Measurements from ENCODE around the gene SERAC1.

SERAC1 gene

GRCh38 chr6:158087224-158087867 lies 80.7 kb downstream of the SERAC1 start:
- Histone ChIP-seq H3K9me3 (ENCODE audit: control insufficient read depth in 1 of 2, low read length in 2 of 2) (no peaks in the 10 kb centered on the region), H3K27ac (ENCODE audit: low read length) (no peak overlapping the region), H3K36me3 (ENCODE audit: control insufficient read depth in 1 of 2, insufficient read depth in 2 of 2, low read length in 2 of 2) (peaks cover 23 to 28% of the 10 kb centered on the region in 2 donors), H3K4me3 (ENCODE audit: low read depth in 1 of 2, low read length in 2 of 2) (peak overlapping the region in 1 of 2 donors; percentile 37), H3K27me3 (ENCODE audit: low read depth, low read length) (no peaks in the 10 kb centered on the region), H3K4me1 (ENCODE audit: control insufficient read depth in 1 of 2, insufficient read depth in 2 of 2, low read length in 2 of 2) (peaks cover 0 to 12% of the 10 kb centered on the region in 2 donors)

- Histone ChIP-seq H3K4me3 (ENCODE audit: low read depth in 1 of 2, low read length in 2 of 2) (peak overlapping the region in 1 of 2 donors; percentile 37), H3K4me1 (ENCODE audit: control insufficient read depth in 1 of 2, insufficient read depth in 2 of 2, low read length in 2 of 2) (peaks cover 0 to 12% of the 10 kb centered on the region in 2 donors), H3K27me3 (ENCODE audit: low read depth, low read length) (no peaks in the 10 kb centered on the region), H3K9me3 (ENCODE audit: control insufficient read depth in 1 of 2, low read length in 2 of 2) (no peaks in the 10 kb centered on the region), H3K27ac (ENCODE audit: low read length) (no peak overlapping the region), H3K36me3 (ENCODE audit: control insufficient read depth in 1 of 2, insufficient read depth in 2 of 2, low read length in 2 of 2) (peaks cover 23 to 27% of the 10 kb centered on the region in 2 donors)
These were observed 81.4 kb downstream of the SERAC1 start for GRCh38 chr6:158086504-158087223.

GRCh38 chr6:158086054-158086503 lies 82.0 kb downstream of the SERAC1 start:
- Histone ChIP-seq H3K36me3 (ENCODE audit: control insufficient read depth in 1 of 2, insufficient read depth in 2 of 2, low read length in 2 of 2) (peaks cover 25 to 33% of the 10 kb centered on the region in 2 donors), H3K27ac (ENCODE audit: low read length) (no peak overlapping the region), H3K4me1 (ENCODE audit: control insufficient read depth in 1 of 2, insufficient read depth in 2 of 2, low read length in 2 of 2) (peaks cover 0 to 12% of the 10 kb centered on the region in 2 donors), H3K9me3 (ENCODE audit: control insufficient read depth in 1 of 2, low read length in 2 of 2) (no peaks in the 10 kb centered on the region), H3K27me3 (ENCODE audit: low read depth, low read length) (no peaks in the 10 kb centered on the region), H3K4me3 (ENCODE audit: low read depth in 1 of 2, low read length in 2 of 2) (no peak overlapping the region)

GRCh38 chr6:158085261-158086053 lies 82.6 kb downstream of the SERAC1 start:
- Histone ChIP-seq H3K36me3 (ENCODE audit: control insufficient read depth in 1 of 2, insufficient read depth in 2 of 2, low read length in 2 of 2) (peaks cover 27 to 38% of the 10 kb centered on the region in 2 donors), H3K9me3 (ENCODE audit: control insufficient read depth in 1 of 2, low read length in 2 of 2) (no peaks in the 10 kb centered on the region), H3K27ac (ENCODE audit: low read length) (no peak overlapping the region), H3K4me3 (ENCODE audit: low read depth in 1 of 2, low read length in 2 of 2) (no peak overlapping the region), H3K27me3 (ENCODE audit: low read depth, low read length) (no peaks in the 10 kb centered on the region), H3K4me1 (ENCODE audit: control insufficient read depth in 1 of 2, insufficient read depth in 2 of 2, low read length in 2 of 2) (peaks cover 0 to 12% of the 10 kb centered on the region in 2 donors)

GRCh38 chr6:158083455-158084325 lies 84.4 kb downstream of the SERAC1 start:
- H3K36me3 ChIP-seq (ENCODE audit: control insufficient read depth in 1 of 2, insufficient read depth in 2 of 2, low read length in 2 of 2): peaks cover 27 to 38% of the 10 kb centered on the region in 2 donors

GRCh38 chr6:158081657-158081935 lies 86.5 kb downstream of the SERAC1 start:
- Histone ChIP-seq H3K27ac (ENCODE audit: low read length) (no peak overlapping the region), H3K36me3 (ENCODE audit: control insufficient read depth in 1 of 2, insufficient read depth in 2 of 2, low read length in 2 of 2) (peaks cover 27 to 48% of the 10 kb centered on the region in 2 donors), H3K4me1 (ENCODE audit: control insufficient read depth in 1 of 2, insufficient read depth in 2 of 2, low read length in 2 of 2) (peaks cover 0 to 5% of the 10 kb centered on the region in 2 donors)

More at GRCh38 chr6:158083455-158084325, 84.4 kb downstream of the SERAC1 start:
- H3K4me3 ChIP-seq (ENCODE audit: low read depth in 1 of 2, low read length in 2 of 2): no peak overlapping the region
- H3K4me1 ChIP-seq (ENCODE audit: control insufficient read depth in 1 of 2, insufficient read depth in 2 of 2, low read length in 2 of 2): peaks cover 0 to 12% of the 10 kb centered on the region in 2 donors
- no peaks in the 10 kb centered on the region for H3K9me3 ChIP-seq (ENCODE audit: control insufficient read depth in 1 of 2, low read length in 2 of 2)
- no peaks in the 10 kb centered on the region for H3K27me3 ChIP-seq (ENCODE audit: low read depth, low read length)
- H3K27ac ChIP-seq (ENCODE audit: low read length): no peak overlapping the region

GRCh38 chr6:158080849-158081656 lies 87.0 kb downstream of the SERAC1 start:
- Histone ChIP-seq H3K4me1 (ENCODE audit: control insufficient read depth in 1 of 2, insufficient read depth in 2 of 2, low read length in 2 of 2) (peaks cover 0 to under 1% of the 10 kb centered on the region in 2 donors), H3K27me3 (ENCODE audit: low read depth, low read length) (no peaks in the 10 kb centered on the region), H3K9me3 (ENCODE audit: control insufficient read depth in 1 of 2, low read length in 2 of 2) (no peaks in the 10 kb centered on the region), H3K36me3 (ENCODE audit: control insufficient read depth in 1 of 2, insufficient read depth in 2 of 2, low read length in 2 of 2) (peaks cover 25 to 53% of the 10 kb centered on the region in 2 donors), H3K4me3 (ENCODE audit: low read depth in 1 of 2, low read length in 2 of 2) (no peak overlapping the region), H3K27ac (ENCODE audit: low read length) (no peak overlapping the region)

More at GRCh38 chr6:158081657-158081935, 86.5 kb downstream of the SERAC1 start:
- Histone ChIP-seq H3K4me3 (ENCODE audit: low read depth in 1 of 2, low read length in 2 of 2) (no peak overlapping the region), H3K27me3 (ENCODE audit: low read depth, low read length) (no peaks in the 10 kb centered on the region), H3K9me3 (ENCODE audit: control insufficient read depth in 1 of 2, low read length in 2 of 2) (no peaks in the 10 kb centered on the region)

GRCh38 chr6:158078320-158078719 lies 89.7 kb downstream of the SERAC1 start:
- Histone ChIP-seq H3K9me3 (ENCODE audit: control insufficient read depth in 1 of 2, low read length in 2 of 2) (no peaks in the 10 kb centered on the region), H3K27ac (ENCODE audit: low read length) (no peak overlapping the region), H3K27me3 (ENCODE audit: low read depth, low read length) (no peaks in the 10 kb centered on the region), H3K4me3 (ENCODE audit: low read depth in 1 of 2, low read length in 2 of 2) (no peak overlapping the region), H3K36me3 (ENCODE audit: control insufficient read depth in 1 of 2, insufficient read depth in 2 of 2, low read length in 2 of 2) (peaks cover 6 to 38% of the 10 kb centered on the region in 2 donors), H3K4me1 (ENCODE audit: control insufficient read depth in 1 of 2, insufficient read depth in 2 of 2, low read length in 2 of 2) (no peaks in the 10 kb centered on the region)

GRCh38 chr6:158077676-158078075 lies 90.4 kb downstream of the SERAC1 start:
- Histone ChIP-seq H3K9me3 (ENCODE audit: control insufficient read depth in 1 of 2, low read length in 2 of 2) (no peaks in the 10 kb centered on the region), H3K27ac (ENCODE audit: low read length) (no peak overlapping the region), H3K4me1 (ENCODE audit: control insufficient read depth in 1 of 2, insufficient read depth in 2 of 2, low read length in 2 of 2) (no peaks in the 10 kb centered on the region), H3K4me3 (ENCODE audit: low read depth in 1 of 2, low read length in 2 of 2) (no peak overlapping the region), H3K27me3 (ENCODE audit: low read depth, low read length) (no peaks in the 10 kb centered on the region), H3K36me3 (ENCODE audit: control insufficient read depth in 1 of 2, insufficient read depth in 2 of 2, low read length in 2 of 2) (peaks cover 4 to 36% of the 10 kb centered on the region in 2 donors)

GRCh38 chr6:158076548-158076947 lies 91.5 kb downstream of the SERAC1 start:
- peaks cover 4 to 32% of the 10 kb centered on the region in 2 donors for H3K36me3 ChIP-seq (ENCODE audit: control insufficient read depth in 1 of 2, insufficient read depth in 2 of 2, low read length in 2 of 2)
- H3K4me3 ChIP-seq (ENCODE audit: low read depth in 1 of 2, low read length in 2 of 2): no peak overlapping the region
- no peak overlapping the region for H3K27ac ChIP-seq (ENCODE audit: low read length)

More at GRCh38 chr6:158076548-158076947, 91.5 kb downstream of the SERAC1 start:
- Histone ChIP-seq H3K27me3 (ENCODE audit: low read depth, low read length) (no peaks in the 10 kb centered on the region), H3K9me3 (ENCODE audit: control insufficient read depth in 1 of 2, low read length in 2 of 2) (no peaks in the 10 kb centered on the region), H3K4me1 (ENCODE audit: control insufficient read depth in 1 of 2, insufficient read depth in 2 of 2, low read length in 2 of 2) (no peaks in the 10 kb centered on the region)

Measured in muscle layer of duodenum (tissue), 2 donors.